H1 (cell line): Measurements from ENCODE around the gene ABLIM1. TPM values are rescaled to one million over a fixed set of nuclear protein-coding genes. Genes with fewer than 3 reads are reported as not detected.

Source experiments
- CTCF ChIA-PET: fragments of 300-600 bp; sonication (Branson Sonifier 250); formaldehyde crosslinking; loops from one replicate; lab custom pipeline; 2021; ENCODE audit not compliant: partially characterized antibody; lab: Charles Lee
- POLR2A ChIA-PET: fragments of 300-600 bp; sonication (Branson Sonifier 250); formaldehyde crosslinking; loops from one replicate; lab custom pipeline; 2021; ENCODE audit warnings: inconsistent platforms; ENCODE audit not compliant: partially characterized antibody; lab: Charles Lee
- DNase-seq, 2 experiments: peaks; one replicate each; pipeline versions ENCODE4 v3.0.0 to v3.0.0-alpha.2; 2010 to 2022; ENCODE audit warnings: low spot score in 2 of 2, low read depth in 1 of 2, mixed read lengths in 1 of 2
- FAIRE-seq: peaks from 2 replicates; lab custom pipeline; 2011; peaks lifted over from hg19 to GRCh38; lab: Jason Lieb, UNC
- H2AFZ ChIP-seq: 2 replicates; pipeline ENCODE4 v1.8.1; 2012; ENCODE audit warnings: low read length, inconsistent platforms
- H2AK5ac ChIP-seq: 2 replicates; pipeline ENCODE4 v1.6.1; 2013; ENCODE audit warnings: low read depth, low read length
- H2BK120ac ChIP-seq: replicated peaks from 2 replicates; pipeline ENCODE3; 2013; ENCODE audit warnings: low read depth, low read length, inconsistent platforms
- H2BK12ac ChIP-seq: 2 replicates; pipeline ENCODE4 v1.6.1; 2013; ENCODE audit warnings: low read depth, low read length
- H2BK15ac ChIP-seq: 2 replicates; pipeline ENCODE4 v1.6.1; 2013; ENCODE audit warnings: low read length
- H2BK20ac ChIP-seq: 2 replicates; pipeline ENCODE4 v1.6.1; 2013; ENCODE audit warnings: low read length
- H2BK5ac ChIP-seq: 2 replicates; pipeline ENCODE4 v1.6.1; 2013; ENCODE audit warnings: low read depth, low read length
- H3K14ac ChIP-seq: 2 replicates; pipeline ENCODE4 v1.6.1; 2013; ENCODE audit warnings: inconsistent platforms; ENCODE audit not compliant: insufficient read length
- H3K18ac ChIP-seq: 2 replicates; pipeline ENCODE4 v1.6.1; 2013; ENCODE audit warnings: low read length; ENCODE audit errors: extremely low read depth
- H3K23ac ChIP-seq: 2 replicates; pipeline ENCODE4 v1.6.1; 2013; ENCODE audit warnings: inconsistent platforms; ENCODE audit not compliant: insufficient read length
- H3K23me2 ChIP-seq: 2 replicates; pipeline ENCODE4 v1.6.1; 2013; ENCODE audit warnings: low read depth, low read length
- H3K27ac ChIP-seq: 2 replicates; pipeline ENCODE4 v1.6.1; 2011; ENCODE audit warnings: low read depth, low read length, inconsistent platforms
- H3K27me3 ChIP-seq, 4 experiments: replicated peaks in 1 of 4; 1 replicate in 1 of 4; 2 replicates in 3 of 4; pipeline versions ENCODE4 v1.6.1 to v1.8.1; 2011 to 2013; ENCODE audit warnings: low read length in 3 of 4, mild to moderate bottlenecking in 3 of 4, inconsistent platforms in 2 of 4, mixed read lengths in 2 of 4, moderate library complexity in 1 of 4; ENCODE audit not compliant: control insufficient read depth in 3 of 4, insufficient read depth in 3 of 4; ENCODE audit errors: extremely low read depth in 1 of 4
- H3K36me3 ChIP-seq, 4 experiments: 2 replicates each; pipeline versions ENCODE4 v1.6.1 to v1.8.1; 2011 to 2013; ENCODE audit warnings: mild to moderate bottlenecking in 4 of 4, low read length in 3 of 4, moderate library complexity in 2 of 4, control low read depth in 1 of 4, inconsistent platforms in 1 of 4; ENCODE audit not compliant: insufficient read depth in 4 of 4, control insufficient read depth in 2 of 4
- H3K4ac ChIP-seq: replicated peaks from 2 replicates; pipeline ENCODE3; 2013; ENCODE audit warnings: low read length, low read depth, mixed read lengths, inconsistent platforms; ENCODE audit not compliant: insufficient read length
- H3K4me1 ChIP-seq, 4 experiments: replicated peaks in 1 of 4; 1 replicate in 1 of 4; 2 replicates in 3 of 4; pipeline versions ENCODE4 v1.6.1 to v1.8.1; 2011 to 2013; ENCODE audit warnings: low read length in 3 of 4, inconsistent platforms in 2 of 4, mixed read lengths in 1 of 4; ENCODE audit not compliant: insufficient read depth in 4 of 4, control insufficient read depth in 3 of 4
- H3K4me2 ChIP-seq, 2 experiments: 2 replicates each; pipeline versions ENCODE4 v1.6.1 to v1.8.1; 2011 to 2013; ENCODE audit warnings: low read depth in 2 of 2, low read length in 2 of 2, control low read depth in 1 of 2, inconsistent platforms in 1 of 2, mild to moderate bottlenecking in 1 of 2; ENCODE audit not compliant: insufficient read depth in 1 of 2
- H3K4me3 ChIP-seq, 4 experiments: fragments of 200-600, 300-600 bp in 1 of 4; sonication (generic), shearing (Covaris generic), sonication (Bioruptor Twin) in 1 of 4; 2 replicates each; pipeline versions ENCODE4 v1.5.1 to v1.8.1; 2011 to 2016; ENCODE audit warnings: low read length in 4 of 4, low read depth in 3 of 4, control low read depth in 2 of 4, inconsistent platforms in 2 of 4, mild to moderate bottlenecking in 2 of 4, mixed read lengths in 1 of 4, moderate library complexity in 1 of 4; ENCODE audit not compliant: insufficient read depth in 2 of 4; ENCODE audit errors: extremely low read depth in 1 of 4
- H3K56ac ChIP-seq: replicated peaks from 2 replicates; pipeline ENCODE3; 2013; ENCODE audit warnings: low read depth, mild to moderate bottlenecking, mixed read lengths, low read length, inconsistent platforms; ENCODE audit not compliant: insufficient read length
- H3K79me1 ChIP-seq: 2 replicates; pipeline ENCODE4 v1.6.1; 2013; ENCODE audit warnings: low read depth, low read length, control low read depth
- H3K79me2 ChIP-seq, 2 experiments: 2 replicates each; pipeline versions ENCODE4 v1.6.1 to v1.8.1; 2012 to 2013; ENCODE audit warnings: low read length in 2 of 2, mild to moderate bottlenecking in 2 of 2, inconsistent platforms in 1 of 2; ENCODE audit not compliant: insufficient read depth in 2 of 2, control insufficient read depth in 1 of 2
- H3K9ac ChIP-seq, 4 experiments: replicated peaks in 1 of 4; 1 replicate in 1 of 4; 2 replicates in 3 of 4; pipeline versions ENCODE4 v1.6.1 to v1.8.1; 2011 to 2013; ENCODE audit warnings: low read depth in 3 of 4, low read length in 3 of 4, control low read depth in 2 of 4, mild to moderate bottlenecking in 2 of 4, moderate library complexity in 2 of 4, inconsistent platforms in 1 of 4; ENCODE audit errors: extremely low read depth in 1 of 4
- H3K9me3 ChIP-seq, 2 experiments: 2 replicates each; pipeline versions ENCODE4 v1.6.1 to v1.8.1; 2012 to 2013; ENCODE audit warnings: mild to moderate bottlenecking in 2 of 2, moderate library complexity in 2 of 2, control low read depth in 1 of 2, inconsistent platforms in 1 of 2, low read depth in 1 of 2, low read length in 1 of 2, mixed read lengths in 1 of 2; ENCODE audit not compliant: insufficient read depth in 2 of 2
- H4K20me1 ChIP-seq, 2 experiments: replicated peaks in 1 of 2; 2 replicates each; pipeline versions ENCODE3 to v1.8.1; 2011 to 2013; ENCODE audit warnings: inconsistent platforms in 2 of 2, low read length in 2 of 2, mild to moderate bottlenecking in 1 of 2; ENCODE audit not compliant: insufficient read depth in 2 of 2, control insufficient read depth in 1 of 2
- H4K5ac ChIP-seq: 2 replicates; pipeline ENCODE4 v1.6.1; 2013; ENCODE audit warnings: low read length, low read depth, mixed read lengths, inconsistent platforms; ENCODE audit not compliant: insufficient read length
- H4K8ac ChIP-seq: 2 replicates; pipeline ENCODE4 v1.8.0; 2013; ENCODE audit warnings: mild to moderate bottlenecking, moderate library complexity, low read length, inconsistent platforms; ENCODE audit not compliant: insufficient read depth; ENCODE audit errors: extremely low read depth
- H4K91ac ChIP-seq: replicated peaks from 2 replicates; pipeline ENCODE3; 2013; ENCODE audit warnings: low read length, mixed read lengths, inconsistent platforms; ENCODE audit not compliant: insufficient read length
- ATF2 ChIP-seq: IDR thresholded peaks from 2 replicates; pipeline ENCODE4 v1.6.1; 2012; ENCODE audit warnings: low read length, inconsistent platforms
- ATF3 ChIP-seq: IDR thresholded peaks from 2 replicates; pipeline ENCODE4 v1.6.1; 2011; ENCODE audit warnings: low read depth, mild to moderate bottlenecking, low read length; ENCODE audit not compliant: insufficient read depth
- CHD2 ChIP-seq: IDR thresholded peaks from 2 replicates; pipeline ENCODE4 v1.6.1; 2012; ENCODE audit warnings: low read length, improper control_type of control experiment
- EP300 ChIP-seq, 2 experiments: IDR thresholded peaks; 1 replicate in 1 of 2; 2 replicates in 1 of 2; pipeline ENCODE4 v1.6.1; 2011 to 2012; ENCODE audit warnings: low read depth in 2 of 2, low read length in 2 of 2, mild to moderate bottlenecking in 2 of 2, borderline replicate concordance in 1 of 2, inconsistent platforms in 1 of 2, moderate library complexity in 1 of 2
- POLR2AphosphoS5 ChIP-seq: IDR thresholded peaks from 2 replicates; pipeline ENCODE4 v1.6.1; 2011; ENCODE audit warnings: low read depth, low read length
- RFX5 ChIP-seq: IDR thresholded peaks from 2 replicates; pipeline ENCODE4 v1.6.1; 2011; ENCODE audit warnings: low read depth, low read length, improper control_type of control experiment, borderline replicate concordance
- SRF ChIP-seq: IDR thresholded peaks from 2 replicates; pipeline ENCODE4 v1.6.1; 2011; ENCODE audit warnings: mild to moderate bottlenecking, low read depth, low read length, moderate library complexity
- TEAD4 ChIP-seq: IDR thresholded peaks from 2 replicates; pipeline ENCODE4 v1.6.1; 2012; ENCODE audit warnings: low read depth, low read length, inconsistent platforms, mixed read lengths
- YY1 ChIP-seq: IDR thresholded peaks from 2 replicates; pipeline ENCODE4 v1.6.1; 2011; ENCODE audit warnings: low read depth, mild to moderate bottlenecking, low read length
- WGBS, 2 experiments: shearing (Covaris generic) in 1 of 2; methylation state at CpG; one replicate each; pipeline versions ENCODE4 v1.1.6 to v1.1.7; 2013 to 2015; ENCODE audit warnings: low lambda C conversion rate in 2 of 2, mixed read lengths in 2 of 2, inconsistent platforms in 1 of 2, low coverage in 1 of 2, missing lambda C conversion rate in 1 of 2; ENCODE audit not compliant: insufficient replicate concordance in 2 of 2, insufficient coverage in 1 of 2, insufficient read length in 1 of 2; ENCODE audit errors: extremely low coverage in 1 of 2, missing lambda C conversion rate in 1 of 2; 5-methylcytosine and 5-hydroxymethylcytosine counted together
- polyA plus RNA-seq, 7 experiments: library from polyadenylated mRNA; depleted of rRNA in 3 of 7; stranded (reverse) in 5 of 7; unstranded in 2 of 7; fragments of >200 nt in 5 of 7; fragments of 200-250 nt in 2 of 7; gene quantifications; 1 replicate in 5 of 7; 2 replicates in 1 of 7; 4 replicates in 1 of 7; pipeline versions ENCODE4 v1.2.1 to v1.2.3, GENCODE V29; 2011 to 2013; ENCODE audit warnings: missing spikeins in 2 of 7, mixed read lengths in 2 of 7
- total RNA-seq: library from RNA; stranded (reverse); fragmentation: NEBNext Ultra II Directional; extraction: Animal tissue kit (Norgen Biotek cat#: 25700); gene quantifications from 2 replicates; pipeline ENCODE4 v1.2.1, GENCODE V29; 2021
- TF ChIP-seq, protein P1 (sequence below), 3 experiments: IDR thresholded peaks; 1 replicate in 2 of 3; 2 replicates in 1 of 3; pipeline versions ENCODE4 v1.5.1 to v1.6.1; 2011; ENCODE audit warnings: low read length in 3 of 3, mild to moderate bottlenecking in 3 of 3, inconsistent platforms in 2 of 3, low read depth in 1 of 3, moderate library complexity in 1 of 3; ENCODE audit not compliant: insufficient read depth in 1 of 3; ENCODE audit errors: control extremely low read depth in 1 of 3

ABLIM1 gene
- total and polyA plus RNA-seq, 2 of the 8 experiments (the other 6 are each of a cell fraction or from before 2014, with no cell fraction given): 51.2 to 51.7 TPM

GRCh38 chr10:114674346-114674745, 16.3 kb upstream of the ABLIM1 start:
- Histone ChIP-seq H2BK5ac (no peak overlapping the region), H2BK120ac (no peak overlapping the region), H3K14ac (no peak overlapping the region), H3K27me3 (no peaks in the 10 kb centered on the region), H3K79me2 (no peaks in the 10 kb centered on the region), H2BK20ac (no peak overlapping the region), H3K4me1 (no peaks in the 10 kb centered on the region), H2BK15ac (no peak overlapping the region), H4K91ac (no peak overlapping the region), H2BK12ac (no peak overlapping the region), H2AFZ (no peak overlapping the region), H4K20me1 (no peaks in the 10 kb centered on the region), H2AK5ac (no peak overlapping the region), H3K18ac (no peak overlapping the region), H3K4ac (no peak overlapping the region), H3K9me3 (no peaks in the 10 kb centered on the region), H3K4me2 (no peak overlapping the region), H3K36me3 (no peaks in the 10 kb centered on the region), H4K8ac (no peak overlapping the region), H4K5ac (no peak overlapping the region), H3K79me1 (no peaks in the 10 kb centered on the region), H3K56ac (no peak overlapping the region), H3K23me2 (no peaks in the 10 kb centered on the region), H3K23ac (no peak overlapping the region), H3K9ac (no peak overlapping the region), H3K27ac (no peak overlapping the region), H3K4me3 (no peak overlapping the region)
- CTCF ChIA-PET: interaction anchor here (1.7 kb wide), 1 partner anchor 20 kb away, joined by 3 read pairs; no protein-coding TSS in a partner anchor
- WGBS, 2 experiments: 96% methylated on average over 4 of the region's 4 CpGs; no CpG with 5 or more reads in 1 of the 2 experiments
- no peak for FAIRE-seq
- POLR2A ChIA-PET: no interaction called here
- no peak for DNase-seq
- no peak for TF ChIP-seq ATF2
- no peak for TF ChIP-seq EP300 (IDR thresholded peaks at IDR 0.05; ENCODE audit: borderline replicate concordance in 1 of 2, low read depth in 2 of 2, low read length in 2 of 2)
- no peak for TF ChIP-seq SRF
- TF ChIP-seq TEAD4: no peak
- TF ChIP-seq, protein P1, sequence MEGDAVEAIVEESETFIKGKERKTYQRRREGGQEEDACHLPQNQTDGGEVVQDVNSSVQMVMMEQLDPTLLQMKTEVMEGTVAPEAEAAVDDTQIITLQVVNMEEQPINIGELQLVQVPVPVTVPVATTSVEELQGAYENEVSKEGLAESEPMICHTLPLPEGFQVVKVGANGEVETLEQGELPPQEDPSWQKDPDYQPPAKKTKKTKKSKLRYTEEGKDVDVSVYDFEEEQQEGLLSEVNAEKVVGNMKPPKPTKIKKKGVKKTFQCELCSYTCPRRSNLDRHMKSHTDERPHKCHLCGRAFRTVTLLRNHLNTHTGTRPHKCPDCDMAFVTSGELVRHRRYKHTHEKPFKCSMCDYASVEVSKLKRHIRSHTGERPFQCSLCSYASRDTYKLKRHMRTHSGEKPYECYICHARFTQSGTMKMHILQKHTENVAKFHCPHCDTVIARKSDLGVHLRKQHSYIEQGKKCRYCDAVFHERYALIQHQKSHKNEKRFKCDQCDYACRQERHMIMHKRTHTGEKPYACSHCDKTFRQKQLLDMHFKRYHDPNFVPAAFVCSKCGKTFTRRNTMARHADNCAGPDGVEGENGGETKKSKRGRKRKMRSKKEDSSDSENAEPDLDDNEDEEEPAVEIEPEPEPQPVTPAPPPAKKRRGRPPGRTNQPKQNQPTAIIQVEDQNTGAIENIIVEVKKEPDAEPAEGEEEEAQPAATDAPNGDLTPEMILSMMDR (IDR thresholded peaks at IDR 0.05; ENCODE audit: control extremely low read depth in 1 of 3, insufficient read depth in 1 of 3, low read depth in 1 of 3, low read length in 3 of 3): no peak
- TF ChIP-seq CHD2: no peak
- no peak for TF ChIP-seq POLR2AphosphoS5
- TF ChIP-seq YY1: no peak
- no peak for TF ChIP-seq ATF3
- no peak for TF ChIP-seq RFX5
